A375 (cell line): ENCODE results near the gene ELL. TPM values are rescaled to one million over a fixed set of nuclear protein-coding genes. Genes with fewer than 3 reads are reported as not detected.

ENCODE experiments used
- total RNA-seq: library from RNA; depleted of rRNA; stranded (reverse); fragments of >200 nt; shearing (Covaris generic); gene quantifications from 2 replicates; pipeline ENCODE4 v1.2.3, GENCODE V29; 2014; rRNA removed

Gene ELL
- total RNA-seq = 21.9 and 26.6 TPM in 2 replicates

GRCh38 chr19:18521692-18522123 lies at the start of gene ELL:
Gene ELL, minus strand, starts transcription at chr19:18522070. Its CDS starts 15 bp downstream, at chr19:18522055.

GRCh38 chr19:18557411-18558201 lies 35.7 kb upstream of the ELL start, which contains the start of gene KXD1:
Gene KXD1, plus strand, starts transcription at chr19:18557870. Its CDS starts 4,187 bp downstream, at chr19:18562057.

GRCh38 chr19:18542941-18543813 lies 21.3 kb upstream of the ELL start, which contains the start of gene FKBP8:
Gene FKBP8, minus strand, starts transcription at chr19:18543573. Its CDS starts 1,603 bp downstream, at chr19:18541970.

GRCh38 chr19:18437491-18438330 lies 84.2 kb downstream of the ELL start, which contains the start of gene ISYNA1:
Gene ISYNA1, minus strand, starts transcription at chr19:18438133. Its CDS starts 154 bp downstream, at chr19:18437979.

GRCh38 chr19:18419195-18419698 lies 102.6 kb downstream of the ELL start, which contains the start of gene SSBP4:
Gene SSBP4, plus strand, starts transcription at chr19:18419398. Its CDS starts 251 bp downstream, at chr19:18419649.

GRCh38 chr19:18397242-18398202 lies 124.3 kb downstream of the ELL start, which contains the start of gene LRRC25:
Gene LRRC25, minus strand, starts transcription at chr19:18397622. Its CDS starts 659 bp downstream, at chr19:18396963.

Other genes with a start within 250 kb of the ELL start
- 0.34 and 0.94 TPM in 2 replicates for gene IQCN, start 247.6 kb downstream of the ELL start, total RNA-seq
- gene JUND, start 240.4 kb downstream of the ELL start, total RNA-seq = 238 and 267 TPM in 2 replicates
- 562 and 580 TPM in 2 replicates for gene LSM4, start 199.0 kb downstream of the ELL start, total RNA-seq
- gene PGPEP1, start 181.5 kb downstream of the ELL start, total RNA-seq = 14.8 and 15.8 TPM in 2 replicates
- 32.1 and 48.4 TPM in 2 replicates for gene GDF15, start 135.9 kb downstream of the ELL start, total RNA-seq
- gene LRRC25, start 124.4 kb downstream of the ELL start, total RNA-seq = 0.15 TPM in 1 of 2 replicates, not detected in the other
- 135 and 183 TPM in 2 replicates for gene SSBP4, start 102.7 kb downstream of the ELL start, total RNA-seq
- gene ISYNA1, start 83.9 kb downstream of the ELL start, total RNA-seq = 26.3 and 35.8 TPM in 2 replicates
- 270 and 281 TPM in 2 replicates for gene FKBP8, start 21.5 kb upstream of the ELL start, total RNA-seq
- gene KXD1, start 35.8 kb upstream of the ELL start, total RNA-seq = 170 and 182 TPM in 2 replicates
- gene UBA52, start 49.8 kb upstream of the ELL start, total RNA-seq = 1,318 and 1,387 TPM in 2 replicates
- gene REX1BD, start 66.7 kb upstream of the ELL start, total RNA-seq = 185 and 235 TPM in 2 replicates
- 6.0 and 9.8 TPM in 2 replicates for gene CRLF1, start 84.7 kb upstream of the ELL start, total RNA-seq
- gene TMEM59L, start 90.8 kb upstream of the ELL start, total RNA-seq = 2.0 and 2.5 TPM in 2 replicates
- 7.0 TPM in 2 replicates for gene KLHL26, start 115.0 kb upstream of the ELL start, total RNA-seq
- gene CRTC1, start 161.6 kb upstream of the ELL start, total RNA-seq = 7.3 and 7.5 TPM in 2 replicates